Hematopoietic multipotent progenitor cell (in vitro differentiated cells): ENCODE measurements around the gene MAB21L3. TPM values are rescaled to one million over a fixed set of nuclear protein-coding genes. Genes with fewer than 3 reads are reported as not detected.

Source experiments
- DNase-seq, 3 donors: peaks; one replicate each; pipeline ENCODE4 v3.0.0-alpha.2; 2011 to 2015; ENCODE audit warnings: low read depth in 2 of 3, low spot score in 2 of 3
- total RNA-seq: library from RNA; depleted of rRNA; stranded (reverse); fragments of >200 nt; gene quantifications from one replicate; pipeline ENCODE4 v1.2.3, GENCODE V29; 2012

The MAB21L3 gene
- not detected for total RNA-seq

GRCh38 chr1:116110567-116111523 is at the start of gene MAB21L3:
Gene MAB21L3, plus strand, starts transcription at chr1:116111399. Its CDS starts 1,217 bp downstream, at chr1:116112616.
- DNase-seq = no peak

DNA sequence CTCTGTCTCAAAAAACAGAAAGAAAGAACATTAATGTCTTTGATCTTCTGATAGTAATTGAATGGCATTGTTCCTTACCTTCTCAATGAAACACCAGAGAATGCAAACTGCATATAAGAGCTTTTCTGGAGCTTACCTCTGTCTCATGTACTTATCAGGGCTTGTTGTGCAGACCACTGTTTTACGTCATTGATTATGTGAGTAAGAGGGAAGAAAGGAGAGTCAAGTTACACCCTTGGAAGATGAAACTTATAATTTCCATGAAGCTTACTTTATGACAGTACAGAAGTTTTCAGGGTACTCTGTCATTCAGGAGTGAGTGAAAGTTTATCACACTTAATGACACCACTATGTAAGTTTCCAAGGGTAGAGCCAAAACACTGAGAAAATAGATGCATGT is 49.0 kb upstream of the MAB21L3 start:
- no peak for DNase-seq

DNA sequence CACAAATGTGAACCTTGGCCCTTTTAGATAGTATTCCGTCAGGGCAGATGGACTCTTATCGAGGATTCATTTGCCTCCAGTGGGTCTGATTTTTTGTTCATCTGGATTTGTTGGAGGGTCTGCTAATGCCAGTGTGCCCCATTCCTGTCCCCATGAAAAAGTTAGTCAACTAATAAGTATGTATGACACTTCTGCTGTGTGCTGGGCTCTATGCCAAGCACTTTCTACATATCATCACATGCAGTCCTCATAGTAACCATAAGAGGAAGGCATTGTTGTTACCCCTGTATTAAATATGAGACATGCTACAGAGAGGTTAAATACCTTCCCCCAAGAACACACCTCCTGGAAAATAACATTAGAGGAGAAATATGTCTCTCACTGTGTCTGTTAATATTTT is 46.6 kb upstream of the MAB21L3 start:
- DNase-seq = no peak

DNA sequence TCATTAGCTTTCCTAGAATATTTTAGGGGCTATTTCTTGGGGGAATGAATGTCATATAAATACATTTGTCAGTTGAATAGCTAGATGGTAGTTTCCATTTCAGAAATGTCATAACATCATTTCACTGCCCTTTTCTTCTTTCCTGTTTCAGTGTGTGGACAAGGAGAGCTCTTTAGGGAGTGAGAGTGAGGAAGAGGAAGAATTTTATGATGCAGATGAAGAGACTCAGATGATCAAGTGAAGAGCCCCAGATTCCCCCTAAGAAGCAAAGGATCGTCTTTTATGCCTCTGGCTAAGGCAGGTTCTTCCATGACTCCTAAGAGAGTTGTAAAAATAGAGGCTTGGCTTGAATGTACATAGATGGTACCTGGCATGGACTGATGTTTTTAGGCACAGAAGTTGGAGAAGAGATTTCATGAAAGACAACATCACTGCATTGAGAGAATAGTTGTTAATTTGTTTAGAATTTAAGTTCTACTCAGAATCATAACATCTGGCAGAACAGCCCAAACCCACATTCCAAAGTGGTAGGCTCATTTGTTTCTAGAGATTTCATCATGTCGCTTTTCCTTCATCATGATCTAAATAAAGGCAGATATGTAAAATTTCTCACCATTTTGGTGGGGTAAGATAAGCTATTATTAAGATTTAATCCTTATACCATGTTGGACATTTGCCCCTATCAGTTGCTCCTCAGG is 44.2 kb upstream of the MAB21L3 start:
- no peak for DNase-seq

DNA sequence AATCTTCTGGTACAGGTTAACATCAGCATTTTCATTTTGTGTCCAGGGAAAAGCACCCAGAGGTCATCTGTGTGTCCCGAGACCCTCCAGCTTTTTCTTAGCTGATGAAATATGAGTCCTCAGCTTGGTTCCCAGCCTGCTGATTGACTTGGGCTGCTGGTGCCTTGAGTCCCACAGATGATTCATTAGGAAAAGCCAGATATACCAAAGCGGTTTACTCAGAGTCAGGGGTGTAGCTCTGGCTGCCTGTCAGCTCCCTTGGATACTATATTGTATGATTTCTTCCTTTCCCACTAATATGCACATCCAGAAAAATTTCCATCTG is 43.7 kb upstream of the MAB21L3 start:
- no peak for DNase-seq

- no peak for DNase-seq
Observed at GRCh38 chr1:116075575-116075974, 35.6 kb upstream of the MAB21L3 start.

DNA sequence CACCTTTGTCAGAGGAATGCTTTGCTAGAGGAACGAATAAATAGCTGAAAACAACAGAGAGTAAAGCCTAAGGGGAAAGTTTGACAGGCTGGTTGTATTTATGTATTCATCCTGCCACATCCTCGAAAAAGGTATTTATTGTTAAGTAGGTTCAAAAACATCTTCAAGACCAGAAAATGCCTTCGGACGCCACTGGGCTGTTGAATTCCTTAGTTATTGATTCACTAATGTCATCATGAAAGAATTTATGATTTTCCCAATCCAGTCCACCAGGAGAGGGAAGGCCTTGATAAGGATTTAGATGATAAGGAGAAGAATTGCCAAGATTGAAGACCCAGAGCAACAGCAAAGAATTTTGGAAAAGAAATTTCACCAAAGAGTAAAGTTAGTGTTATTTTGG is 35.2 kb upstream of the MAB21L3 start:
- DNase-seq = no peak

DNA sequence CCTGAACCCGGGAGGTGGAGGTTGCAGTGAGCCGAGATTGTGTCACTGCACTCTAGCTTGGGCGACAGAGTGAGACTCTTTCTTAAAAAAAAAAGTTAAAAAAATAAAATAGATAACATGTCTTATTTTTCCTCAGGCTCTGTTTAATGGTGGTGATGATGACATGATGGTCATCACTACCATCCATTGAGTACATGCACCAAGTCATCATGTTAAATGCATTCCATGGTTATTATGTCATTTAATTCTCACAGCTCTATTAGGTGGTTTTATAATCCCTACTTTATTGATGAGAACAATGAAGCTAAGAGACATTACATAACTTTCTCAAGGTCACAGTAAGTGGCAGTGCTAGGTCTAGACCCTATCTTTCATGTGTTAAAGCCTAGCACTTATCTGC is 34.4 kb upstream of the MAB21L3 start:
- DNase-seq = no peak

DNA sequence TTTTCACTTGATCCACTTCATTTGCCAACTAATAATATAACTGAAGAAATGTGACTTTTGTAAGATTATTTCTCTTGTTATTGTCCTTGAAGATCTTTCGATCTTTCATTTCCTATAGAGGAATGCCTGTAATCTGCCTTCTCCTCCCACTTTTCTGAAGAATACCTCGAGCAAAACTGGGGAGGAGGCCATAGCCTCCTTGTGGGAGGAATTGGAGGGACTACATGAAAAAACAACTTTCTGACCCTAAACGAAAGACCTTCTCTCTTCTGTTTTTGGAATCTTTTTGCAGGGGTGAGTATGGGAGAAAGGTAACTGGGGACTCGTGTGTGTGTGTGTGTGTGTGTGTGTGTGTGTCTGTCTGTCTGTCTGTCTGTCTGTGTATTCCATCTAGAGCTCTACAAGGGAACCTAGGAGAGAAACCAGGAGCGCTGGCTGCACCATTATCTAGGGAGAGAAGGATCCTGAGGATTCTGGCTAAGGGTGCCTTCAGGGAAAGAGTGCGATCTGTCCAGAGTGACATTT is 32.4 kb upstream of the MAB21L3 start:
- no peak for DNase-seq

DNA sequence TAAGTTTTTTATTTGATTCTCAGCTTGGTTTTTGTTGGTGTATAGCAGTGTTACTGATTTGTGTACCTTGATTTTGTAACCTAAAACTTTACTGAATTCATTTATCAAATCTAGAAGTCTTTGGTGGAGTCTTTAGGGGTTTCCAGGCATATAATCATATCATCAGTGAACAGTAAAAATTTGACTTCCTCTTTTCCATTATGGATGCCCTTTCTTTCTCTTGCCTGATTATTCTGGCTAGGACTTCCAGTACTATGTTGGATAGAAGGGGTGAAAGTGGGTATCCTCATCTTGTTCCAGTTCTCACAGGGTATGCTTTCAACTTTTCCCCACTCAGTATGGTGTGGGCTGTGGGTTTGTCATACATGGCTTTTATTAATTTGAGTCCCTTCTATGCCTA is 23.6 kb upstream of the MAB21L3 start:
- DNase-seq = no peak

- no peak for DNase-seq
Observed at GRCh38 chr1:116089870-116090269, 21.3 kb upstream of the MAB21L3 start.

DNA sequence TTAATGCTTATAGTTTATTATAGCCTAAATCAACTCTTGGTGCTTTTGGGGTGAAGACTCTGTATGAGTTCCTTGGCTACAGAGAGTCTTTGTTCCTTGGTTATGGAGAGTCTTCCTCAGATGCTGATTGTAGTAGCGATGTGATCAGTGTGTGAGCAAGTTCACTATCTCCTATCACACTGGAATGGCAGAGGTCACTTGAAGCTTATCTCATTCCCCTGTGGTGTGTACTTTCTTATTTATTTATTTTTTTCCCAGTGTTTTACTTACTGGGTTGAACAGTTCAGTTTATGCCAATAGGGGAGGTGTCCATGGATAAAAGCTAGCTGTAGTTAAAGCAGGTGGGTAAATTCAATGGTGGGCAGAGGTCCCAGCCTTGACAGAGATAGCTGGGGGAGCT is 20.1 kb upstream of the MAB21L3 start:
- DNase-seq = no peak

DNA sequence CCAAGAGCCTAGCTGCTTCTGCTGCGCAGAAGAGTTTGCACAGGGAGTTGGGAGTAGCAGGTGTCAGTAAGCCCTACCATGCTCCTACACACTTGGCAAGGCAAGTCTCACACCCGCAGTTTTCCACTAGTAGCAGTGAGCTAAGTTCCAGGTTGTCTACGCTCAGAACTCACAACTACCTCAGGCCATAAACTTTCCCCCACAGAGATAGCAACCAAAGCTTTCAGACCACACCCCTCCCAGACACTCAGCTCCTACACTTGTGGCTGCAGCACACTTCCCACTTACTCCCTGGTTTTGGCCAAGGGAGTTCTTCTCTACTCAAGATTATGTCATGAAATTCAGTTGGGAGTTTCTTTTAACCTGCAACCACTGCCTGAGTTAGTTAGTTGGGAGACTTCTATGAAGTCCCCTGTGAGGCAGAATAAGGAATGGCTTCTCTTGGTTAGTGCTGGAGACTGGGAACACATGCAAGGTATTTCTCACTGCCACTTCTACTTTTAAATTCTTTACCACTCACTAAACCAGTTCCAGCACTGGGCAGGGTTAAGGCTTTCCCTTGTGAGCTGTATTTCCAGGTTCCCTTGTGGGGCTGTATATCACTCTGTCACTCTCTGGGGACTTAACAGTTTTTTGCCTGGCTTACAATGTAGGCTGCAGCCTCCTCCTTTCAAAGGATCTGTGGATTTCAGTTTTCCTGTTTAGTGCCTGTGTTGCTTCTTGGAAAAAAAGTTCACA is 18.3 kb upstream of the MAB21L3 start:
- no peak for DNase-seq

- DNase-seq = no peak
Observed at GRCh38 chr1:116095027-116095426, 16.2 kb upstream of the MAB21L3 start.

GRCh38 chr1:116096013-116096618 is 15.1 kb upstream of the MAB21L3 start:
- no peak for DNase-seq

GRCh38 chr1:116097626-116098025 is 13.6 kb upstream of the MAB21L3 start:
- DNase-seq = no peak

- DNase-seq = no peak
Observed at GRCh38 chr1:116099379-116099778, 11.8 kb upstream of the MAB21L3 start.

- DNase-seq = no peak
Observed at GRCh38 chr1:116099919-116100318, 11.3 kb upstream of the MAB21L3 start.

DNA sequence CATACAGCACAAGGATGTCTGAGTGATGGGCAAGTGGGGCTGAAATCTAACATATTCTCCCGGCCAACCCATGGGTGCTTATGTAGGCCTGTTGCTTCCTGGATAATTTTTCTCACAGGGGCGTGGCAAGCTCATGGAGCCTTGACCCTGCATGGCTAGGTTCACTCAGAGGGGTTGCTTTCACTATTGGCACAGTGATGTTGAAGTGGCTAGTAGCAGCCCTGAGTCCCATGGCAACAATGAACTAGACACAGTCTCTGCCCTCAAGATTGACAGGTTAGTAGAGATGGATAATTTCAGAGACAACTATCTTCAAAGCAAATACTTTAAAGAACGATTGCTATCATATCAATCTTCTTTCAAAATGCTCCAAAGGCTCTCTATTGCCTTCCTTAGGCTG is 6.5 kb upstream of the MAB21L3 start:
- no peak for DNase-seq

DNA sequence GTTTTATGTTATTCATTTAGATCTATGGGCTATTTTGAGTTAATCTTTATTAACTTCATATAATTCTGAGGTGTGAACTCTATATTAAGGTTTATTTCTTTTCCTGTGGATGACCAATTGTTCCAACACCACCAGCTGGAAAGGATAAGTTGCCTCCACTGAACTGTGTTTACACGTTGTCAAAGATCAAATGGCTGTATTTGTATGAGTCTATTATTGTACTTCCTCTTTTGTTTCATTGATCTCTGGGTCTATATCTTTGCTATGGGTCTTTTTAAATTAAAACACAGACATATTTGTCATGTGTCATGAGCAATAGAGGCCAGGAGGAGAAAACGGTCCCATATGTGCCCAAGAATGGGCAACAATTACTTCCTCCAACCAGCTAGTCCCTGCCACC is 5.2 kb upstream of the MAB21L3 start:
- no peak for DNase-seq

DNA sequence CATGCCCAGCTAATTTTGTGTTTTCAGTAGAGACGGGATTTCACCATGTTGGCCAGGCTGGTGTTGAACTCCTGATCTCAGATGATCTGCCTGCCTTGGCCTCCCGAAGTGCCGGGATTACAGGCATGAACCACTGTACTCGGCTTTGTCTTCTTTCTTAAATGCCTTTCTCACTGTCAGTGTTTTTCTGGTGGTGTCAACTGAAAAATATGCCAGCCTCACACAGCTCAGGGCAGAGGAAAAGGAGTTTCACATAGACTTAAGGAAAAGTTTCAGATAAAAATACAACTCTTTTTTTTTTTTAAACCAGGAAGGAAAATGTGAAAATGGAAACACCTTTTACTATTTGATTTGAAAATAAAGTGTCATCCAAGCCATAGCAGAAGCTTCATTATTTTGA is 4.6 kb upstream of the MAB21L3 start:
- DNase-seq = no peak
